Measurements from ENCODE around the gene OR2T27. TPM values are rescaled to one million over a fixed set of nuclear protein-coding genes. Genes with fewer than 3 reads are reported as not detected.

OR2T27 gene
- total and polyA plus RNA-seq, 2 of the 4 experiments (the other 2 are of a cell fraction) = not detected

- Histone ChIP-seq H3K56ac (ENCODE audit: extremely low read depth, insufficient read depth, low read length) (no peak overlapping the region), H3K9me1 (ENCODE audit: insufficient read depth, low read length) (no peaks in the 10 kb centered on the region), H4K8ac (ENCODE audit: low read depth in 2 of 2, low read length in 2 of 2) (no peak overlapping the region), H4K20me1 (ENCODE audit: insufficient read depth, low read length) (no peaks in the 10 kb centered on the region), H2AK9ac (replicated peaks; ENCODE audit: low read depth, low read length, poor library complexity) (no peak overlapping the region), H2BK15ac (ENCODE audit: low read depth, low read length) (no peak overlapping the region), H3K4ac (ENCODE audit: low read depth, low read length) (no peak overlapping the region), H3K9ac (ENCODE audit: low read depth, low read length) (no peak overlapping the region), H2AK5ac (ENCODE audit: low read depth, low read length) (no peak overlapping the region), H3K27me3 (ENCODE audit: control insufficient read depth, insufficient read depth, low read length) (no peaks in the 10 kb centered on the region), H3K23ac (ENCODE audit: low read depth, low read length) (no peak overlapping the region), H3K4me2 (ENCODE audit: low read depth, low read length) (no peak overlapping the region), H4K91ac (ENCODE audit: insufficient read depth, low read depth, low read length) (no peak overlapping the region), H2BK20ac (ENCODE audit: low read depth, low read length) (no peak overlapping the region), H2BK120ac (ENCODE audit: low read depth, low read length) (no peak overlapping the region), H3K14ac (replicated peaks; ENCODE audit: low read depth, low read length) (no peak overlapping the region), H3K79me1 (ENCODE audit: low read depth in 1 of 2, low read length in 2 of 2) (no peaks in the 10 kb centered on the region), H2AFZ (replicated peaks; ENCODE audit: low read length, poor library complexity) (no peak overlapping the region), H4K5ac (ENCODE audit: low read depth, low read length) (no peak overlapping the region), H3K4me3 (ENCODE audit: insufficient read depth, low read depth, low read length) (no peak overlapping the region), H3K27ac (ENCODE audit: insufficient read depth, low read length) (no peak overlapping the region), H3K4me1 (ENCODE audit: control insufficient read depth, insufficient read depth, low read length) (no peaks in the 10 kb centered on the region), H3K18ac (ENCODE audit: low read depth, low read length) (no peak overlapping the region), H3K36me3 (ENCODE audit: control insufficient read depth, insufficient read depth, low read length) (no peaks in the 10 kb centered on the region), H2BK5ac (ENCODE audit: low read depth, low read length, poor library complexity, severe bottlenecking) (no peak overlapping the region), H3K9me3 (ENCODE audit: control insufficient read depth, insufficient read depth, low read length) (0 out of 2 replicates have a peak, but pooled peaks cover 2% of the 10 kb centered on the region)
- POLR2A ChIA-PET (ENCODE audit: unreplicated experiment) = no interaction called here
- no CpG with 5 or more reads among the region's 9 CpGs for WGBS, 2 experiments (ENCODE audit: extremely low coverage in 2 of 2, insufficient read length in 1 of 2)
- dilution Hi-C loops (cut with HindIII; ENCODE audit: low sequenced_read_pairs, unreplicated experiment) = no loop called here
- ATAC-seq (ENCODE audit: low read depth) (no peak), DNase-seq (no peak)
- CTCF ChIA-PET = no interaction called here
- in situ Hi-C loops (cut with MboI; ENCODE audit: low sequenced_read_pairs) = no loop called here
- no peak for TF ChIP-seq MAZ (IDR thresholded peaks at IDR 0.05; ENCODE audit: borderline replicate concordance, low read depth, low read length)
- no peak for TF ChIP-seq MAFK (IDR thresholded peaks at IDR 0.05; ENCODE audit: low read depth, low read length)
- no peak for TF ChIP-seq CEBPB (IDR thresholded peaks at IDR 0.05; ENCODE audit: low read depth, low read length)
- TF ChIP-seq MXI1 (IDR thresholded peaks at IDR 0.05; ENCODE audit: borderline replicate concordance, low read depth, low read length) = no peak
- no peak for TF ChIP-seq SMC3 (IDR thresholded peaks at IDR 0.05; ENCODE audit: low read depth, low read length)
- TF ChIP-seq ELK1 (IDR thresholded peaks at IDR 0.05; ENCODE audit: borderline replicate concordance, low read depth, low read length) = no peak
- TF ChIP-seq NFE2L2 (IDR thresholded peaks at IDR 0.05; ENCODE audit: low read depth, low read length) = no peak
- no peak for TF ChIP-seq BHLHE40 (IDR thresholded peaks at IDR 0.05; ENCODE audit: low read depth, low read length)
- TF ChIP-seq RFX5 (IDR thresholded peaks at IDR 0.05; ENCODE audit: low read depth, low read length) = no peak
- TF ChIP-seq CHD1 (IDR thresholded peaks at IDR 0.05; ENCODE audit: low read depth, low read length) = no peak
- intact Hi-C loops (cut with micrococcal nuclease) = no loop called here
- no TSS peak for BruUV-seq (replicated peaks)
Measured at GRCh38 chr1:248627971-248628844, 27.1 kb downstream of the OR2T27 start.

All from IMR-90 (cell line).